ENCODE data around the gene SLC26A11.

Gene SLC26A11

GRCh38 chr17:80190716-80191115 is 29.5 kb upstream of the SLC26A11 start:
- Mint-ChIP-seq H3K4me1 (peaks cover 56% of the 10 kb centered on the region), H3K36me3 (ENCODE audit: low read depth) (no peaks in the 10 kb centered on the region), H3K4me3 (no peak overlapping the region), H3K27me3 (ENCODE audit: low read depth, poor library complexity) (peaks cover 5% of the 10 kb centered on the region), H3K9me3 (no peaks in the 10 kb centered on the region), H3K27ac (no peak overlapping the region)
- TF ChIP-seq CTCF (IDR thresholded peaks at IDR 0.05) = no peak
- DNase-seq = no peak

- Mint-ChIP-seq H3K4me1 (peaks cover 55% of the 10 kb centered on the region), H3K27ac (no peak overlapping the region), H3K27me3 (ENCODE audit: low read depth, poor library complexity) (peaks cover 5% of the 10 kb centered on the region)
These were observed 29.0 kb upstream of the SLC26A11 start for GRCh38 chr17:80191192-80191591.

GRCh38 chr17:80191865-80192661 is 28.2 kb upstream of the SLC26A11 start:
- Mint-ChIP-seq H3K9me3 (no peaks in the 10 kb centered on the region), H3K36me3 (ENCODE audit: low read depth) (no peaks in the 10 kb centered on the region), H3K27ac (no peak overlapping the region), H3K4me1 (peaks cover 53% of the 10 kb centered on the region), H3K27me3 (ENCODE audit: low read depth, poor library complexity) (peaks cover 5% of the 10 kb centered on the region), H3K4me3 (no peak overlapping the region)
- DNase-seq = no peak
- no peak for TF ChIP-seq CTCF (IDR thresholded peaks at IDR 0.05)

More at GRCh38 chr17:80191192-80191591, 29.0 kb upstream of the SLC26A11 start:
- Mint-ChIP-seq H3K4me3 (no peak overlapping the region), H3K36me3 (ENCODE audit: low read depth) (no peaks in the 10 kb centered on the region), H3K9me3 (no peaks in the 10 kb centered on the region)
- no peak for TF ChIP-seq CTCF (IDR thresholded peaks at IDR 0.05)
- no peak for DNase-seq

- Mint-ChIP-seq H3K4me1 (peaks cover 53% of the 10 kb centered on the region), H3K27me3 (ENCODE audit: low read depth, poor library complexity) (peaks cover 5% of the 10 kb centered on the region), H3K9me3 (no peaks in the 10 kb centered on the region), H3K27ac (no peak overlapping the region), H3K4me3 (no peak overlapping the region), H3K36me3 (ENCODE audit: low read depth) (no peaks in the 10 kb centered on the region)
- no peak for DNase-seq
- TF ChIP-seq CTCF (IDR thresholded peaks at IDR 0.05) = no peak
These were observed 25.1 kb upstream of the SLC26A11 start for GRCh38 chr17:80195141-80195540.

- Mint-ChIP-seq H3K27ac (no peak overlapping the region), H3K4me3 (no peak overlapping the region), H3K4me1 (peaks cover 48% of the 10 kb centered on the region), H3K9me3 (no peaks in the 10 kb centered on the region), H3K27me3 (ENCODE audit: low read depth, poor library complexity) (peaks cover under 1% of the 10 kb centered on the region), H3K36me3 (ENCODE audit: low read depth) (no peaks in the 10 kb centered on the region)
- DNase-seq = peak; percentile 50
- TF ChIP-seq CTCF (IDR thresholded peaks at IDR 0.05) = peak; percentile 96
These were observed 24.3 kb upstream of the SLC26A11 start for GRCh38 chr17:80195671-80196529.
